Putamen (tissue), 1 donor: Measurements from ENCODE around the gene CMIP.
"Not testable (repeated sequence)": the region's sequence is repeated elsewhere in the genome, so short reads cannot be mapped to it uniquely, and the experiment has no call there.

Experiments
- DNase-seq: peaks from one replicate; pipeline ENCODE4 v3.0.0-alpha.2; 2016; ENCODE audit warnings: low spot score

Gene CMIP

GRCh38 chr16:81568749-81569087 lies 124.1 kb downstream of the CMIP start:
- no peak for DNase-seq

GRCh38 chr16:81569361-81570034 lies 124.9 kb downstream of the CMIP start:
- DNase-seq = no peak

GRCh38 chr16:81570151-81570846 lies 125.7 kb downstream of the CMIP start:
- DNase-seq = no peak

GRCh38 chr16:81571175-81571574 lies 126.6 kb downstream of the CMIP start:
- no peak for DNase-seq

GRCh38 chr16:81571592-81572385 lies 127.2 kb downstream of the CMIP start:
- DNase-seq = no peak

- no peak for DNase-seq
Observed at GRCh38 chr16:81572386-81573144, 128.0 kb downstream of the CMIP start.

- DNase-seq = no peak
Observed at GRCh38 chr16:81573533-81574020, 129.0 kb downstream of the CMIP start.

- DNase-seq = no peak
Observed at GRCh38 chr16:81574168-81574567, 129.6 kb downstream of the CMIP start.

GRCh38 chr16:81575307-81575706 lies 130.7 kb downstream of the CMIP start:
- no peak for DNase-seq

GRCh38 chr16:81575834-81576233 lies 131.2 kb downstream of the CMIP start:
- no peak for DNase-seq

- DNase-seq = no peak
Observed at GRCh38 chr16:81576696-81577095, 132.1 kb downstream of the CMIP start.

GRCh38 chr16:81577272-81577671 lies 132.7 kb downstream of the CMIP start:
- not testable (repeated sequence) for DNase-seq

GRCh38 chr16:81578076-81578475 lies 133.5 kb downstream of the CMIP start:
- DNase-seq = no peak

- DNase-seq = no peak
Observed at GRCh38 chr16:81578636-81579413, 134.2 kb downstream of the CMIP start.

GRCh38 chr16:81581107-81581506 lies 136.5 kb downstream of the CMIP start:
- DNase-seq = no peak

GRCh38 chr16:81582655-81583441 lies 138.2 kb downstream of the CMIP start:
- peak; percentile 81 for DNase-seq

GRCh38 chr16:81583893-81584631 lies 139.5 kb downstream of the CMIP start:
- no peak for DNase-seq

- no peak for DNase-seq
Observed at GRCh38 chr16:81585785-81586184, 141.2 kb downstream of the CMIP start.

GRCh38 chr16:81586417-81586816 lies 141.8 kb downstream of the CMIP start:
- no peak for DNase-seq
